Fibroblast of lung (primary cell): ENCODE data around the gene KCNJ11.

Source experiments
- EZH2 ChIP-seq: IDR thresholded peaks from 2 replicates; pipeline ENCODE4 v1.5.1; 2012; ENCODE audit warnings: low read length, control low read depth, mild to moderate bottlenecking; ENCODE audit errors: missing control alignments
- TF ChIP-seq, protein P1 (sequence below), 2 donors: IDR thresholded peaks in 1 of 2; conservative IDR thresholded peaks in 1 of 2; 1 replicate in 1 of 2; 2 replicates in 1 of 2; pipeline ENCODE4 v1.5.1; 2011 to 2012; ENCODE audit warnings: low read length in 2 of 2, control low read depth in 1 of 2, inconsistent platforms in 1 of 2, low read depth in 1 of 2, mild to moderate bottlenecking in 1 of 2

DNA sequence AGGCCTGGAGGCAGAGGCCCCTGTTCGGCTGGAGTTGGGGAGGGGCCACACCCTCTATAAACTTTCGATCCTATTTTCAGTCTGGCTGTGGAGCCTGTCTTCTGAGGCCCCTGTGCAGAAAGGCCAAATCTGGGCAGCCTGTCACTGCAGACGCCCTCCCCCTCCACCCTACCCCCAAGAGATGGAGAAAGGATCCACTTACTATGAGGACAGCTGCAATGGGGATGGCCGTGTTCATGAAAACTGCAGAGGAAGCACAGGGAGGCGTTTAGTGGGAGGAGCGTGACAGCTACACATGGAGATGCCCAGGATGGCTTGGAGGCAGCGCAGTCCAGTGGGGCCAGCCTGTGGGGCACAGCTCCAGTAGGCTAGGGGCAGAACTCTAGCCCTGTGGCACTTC is 43.5 kb upstream of the KCNJ11 start:
- TF ChIP-seq, protein P1, sequence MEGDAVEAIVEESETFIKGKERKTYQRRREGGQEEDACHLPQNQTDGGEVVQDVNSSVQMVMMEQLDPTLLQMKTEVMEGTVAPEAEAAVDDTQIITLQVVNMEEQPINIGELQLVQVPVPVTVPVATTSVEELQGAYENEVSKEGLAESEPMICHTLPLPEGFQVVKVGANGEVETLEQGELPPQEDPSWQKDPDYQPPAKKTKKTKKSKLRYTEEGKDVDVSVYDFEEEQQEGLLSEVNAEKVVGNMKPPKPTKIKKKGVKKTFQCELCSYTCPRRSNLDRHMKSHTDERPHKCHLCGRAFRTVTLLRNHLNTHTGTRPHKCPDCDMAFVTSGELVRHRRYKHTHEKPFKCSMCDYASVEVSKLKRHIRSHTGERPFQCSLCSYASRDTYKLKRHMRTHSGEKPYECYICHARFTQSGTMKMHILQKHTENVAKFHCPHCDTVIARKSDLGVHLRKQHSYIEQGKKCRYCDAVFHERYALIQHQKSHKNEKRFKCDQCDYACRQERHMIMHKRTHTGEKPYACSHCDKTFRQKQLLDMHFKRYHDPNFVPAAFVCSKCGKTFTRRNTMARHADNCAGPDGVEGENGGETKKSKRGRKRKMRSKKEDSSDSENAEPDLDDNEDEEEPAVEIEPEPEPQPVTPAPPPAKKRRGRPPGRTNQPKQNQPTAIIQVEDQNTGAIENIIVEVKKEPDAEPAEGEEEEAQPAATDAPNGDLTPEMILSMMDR (conservative IDR thresholded peaks at IDR 0.05 in 1 of 2, IDR thresholded peaks at IDR 0.05 in 1 of 2; ENCODE audit: low read depth in 1 of 2, low read length in 2 of 2): no peak
- no peak for TF ChIP-seq EZH2
